HFFc6 (cell line): ENCODE measurements around the gene MGAT4B. TPM values are rescaled to one million over a fixed set of nuclear protein-coding genes. Genes with fewer than 3 reads are reported as not detected.

Source experiments
- DNase-seq: peaks from one replicate; pipeline ENCODE4 v3.0.0-alpha.2; 2018
- H3K27ac Mint-ChIP-seq: 2 replicates; pipeline ENCODE4 v1.8.0; 2020; ENCODE audit warnings: mild to moderate bottlenecking, mixed read lengths
- H3K27me3 Mint-ChIP-seq: 2 replicates; pipeline ENCODE4 v1.8.0; 2021; ENCODE audit warnings: mild to moderate bottlenecking, moderate library complexity, mixed read lengths; ENCODE audit not compliant: insufficient read depth
- H3K36me3 Mint-ChIP-seq: 2 replicates; pipeline ENCODE4 v1.8.0; 2021; ENCODE audit warnings: low read depth, mixed read lengths
- H3K4me1 Mint-ChIP-seq: 2 replicates; pipeline ENCODE4 v1.8.0; 2020; ENCODE audit warnings: low read depth, mixed read lengths
- H3K4me3 Mint-ChIP-seq: 2 replicates; pipeline ENCODE4 v1.8.0; 2020; ENCODE audit warnings: mild to moderate bottlenecking, moderate library complexity, mixed read lengths
- H3K9me3 Mint-ChIP-seq: 2 replicates; pipeline ENCODE4 v1.8.0; 2020; ENCODE audit warnings: mild to moderate bottlenecking, mixed read lengths
- CTCF ChIP-seq: fragments of 200-600 bp; sonication (generic); IDR thresholded peaks from 2 replicates; pipeline ENCODE4 v1.5.0; 2021; ENCODE audit warnings: antibody characterized with exemption, mild to moderate bottlenecking
- total RNA-seq, 6 experiments: library from RNA; stranded (reverse); fragmentation: NEBNext Ultra II Directional; extraction: Animal tissue kit (Norgen Biotek cat#: 25700); gene quantifications; 2 replicates in 1 of 6; 3 replicates in 5 of 6; pipeline ENCODE4 v1.2.3, GENCODE V29; 2021

The MGAT4B gene
- total RNA-seq, 6 experiments from 2014 or later: 129 to 166 (median 148) TPM

GRCh38 chr5:179777456-179777855 lies 29.2 kb downstream of the MGAT4B start:
- no peaks in the 10 kb centered on the region for H3K9me3 Mint-ChIP-seq
- peaks cover 14% of the 10 kb centered on the region for H3K27me3 Mint-ChIP-seq
- H3K36me3 Mint-ChIP-seq: peaks cover 14% of the 10 kb centered on the region; the same call in 1 of the 2 replicates
- TF ChIP-seq CTCF: no peak
- H3K27ac Mint-ChIP-seq: no peak overlapping the region
- no peak for DNase-seq
- H3K4me1 Mint-ChIP-seq: no peaks in the 10 kb centered on the region
- H3K4me3 Mint-ChIP-seq: no peak overlapping the region

GRCh38 chr5:179776411-179776938 lies 30.2 kb downstream of the MGAT4B start:
- Mint-ChIP-seq H3K4me1 (no peaks in the 10 kb centered on the region), H3K9me3 (no peaks in the 10 kb centered on the region), H3K27me3 (peaks cover 10% of the 10 kb centered on the region), H3K4me3 (no peak overlapping the region), H3K27ac (no peak overlapping the region), H3K36me3 (peaks cover 14% of the 10 kb centered on the region; the same call in 1 of the 2 replicates)
- no peak for DNase-seq
- no peak for TF ChIP-seq CTCF

- Mint-ChIP-seq H3K27me3 (peaks cover 5% of the 10 kb centered on the region), H3K9me3 (no peaks in the 10 kb centered on the region), H3K27ac (no peak overlapping the region), H3K36me3 (peaks cover 14% of the 10 kb centered on the region), H3K4me3 (no peak overlapping the region), H3K4me1 (no peaks in the 10 kb centered on the region)
- DNase-seq: no peak
- no peak for TF ChIP-seq CTCF
These were observed 32.2 kb downstream of the MGAT4B start for GRCh38 chr5:179774442-179774841.

GRCh38 chr5:179773686-179774040 lies 33.0 kb downstream of the MGAT4B start:
- H3K4me1 Mint-ChIP-seq: no peaks in the 10 kb centered on the region
- H3K27ac Mint-ChIP-seq: no peak overlapping the region
- DNase-seq: no peak
- H3K4me3 Mint-ChIP-seq: no peak overlapping the region
- TF ChIP-seq CTCF: no peak
- no peaks in the 10 kb centered on the region; the same call in none of the 2 replicates for H3K27me3 Mint-ChIP-seq
- H3K36me3 Mint-ChIP-seq: peaks cover 20% of the 10 kb centered on the region
- H3K9me3 Mint-ChIP-seq: no peaks in the 10 kb centered on the region

- H3K4me3 Mint-ChIP-seq: no peak overlapping the region
These were observed 34.3 kb downstream of the MGAT4B start for GRCh38 chr5:179772351-179772750.

More at GRCh38 chr5:179772351-179772750, 34.3 kb downstream of the MGAT4B start:
- TF ChIP-seq CTCF: no peak
- Mint-ChIP-seq H3K36me3 (peaks cover 12% of the 10 kb centered on the region), H3K9me3 (no peaks in the 10 kb centered on the region), H3K27me3 (no peaks in the 10 kb centered on the region; the same call in none of the 2 replicates), H3K4me1 (peaks cover 2% of the 10 kb centered on the region; the same call in 1 of the 2 replicates), H3K27ac (no peak overlapping the region)
- no peak for DNase-seq
